GM04503 (cell line): ENCODE results near the gene PILRB.
"Not testable (repeated sequence)": the region's sequence is repeated elsewhere in the genome, so short reads cannot be mapped to it uniquely, and the experiment has no call there.

ENCODE experiments used
- DNase-seq: peaks from one replicate; pipeline ENCODE4 v3.0.0-alpha.2; 2012; ENCODE audit warnings: low read depth

The PILRB gene

GRCh38 chr7:100358027-100358856 lies at the start of gene PILRB:
Gene PILRB (plus strand): TSS chr7:100358117. CDS start chr7:100358303, 186 bp downstream.
- DNase-seq, result no peak

DNA sequence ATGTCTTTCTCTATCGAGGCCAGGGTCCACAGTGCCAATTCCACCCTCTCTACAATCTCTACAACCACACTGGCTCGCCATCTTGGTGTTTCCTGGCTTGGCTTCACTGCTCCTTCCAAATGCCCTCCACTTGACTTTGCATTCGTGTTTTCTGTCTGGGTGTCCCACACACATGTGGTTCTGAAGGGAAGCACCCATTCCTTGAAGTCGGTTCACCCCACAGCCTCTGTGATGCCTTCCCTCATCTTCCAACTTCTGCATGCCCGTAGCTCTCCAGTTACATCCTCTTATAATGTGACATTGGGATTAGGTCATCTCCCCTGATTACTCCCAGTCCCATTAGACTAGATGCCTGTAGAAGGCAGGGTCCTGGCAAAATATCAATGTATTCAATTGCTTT lies 39.6 kb upstream of the PILRB start:
- DNase-seq, result not testable (repeated sequence)

DNA sequence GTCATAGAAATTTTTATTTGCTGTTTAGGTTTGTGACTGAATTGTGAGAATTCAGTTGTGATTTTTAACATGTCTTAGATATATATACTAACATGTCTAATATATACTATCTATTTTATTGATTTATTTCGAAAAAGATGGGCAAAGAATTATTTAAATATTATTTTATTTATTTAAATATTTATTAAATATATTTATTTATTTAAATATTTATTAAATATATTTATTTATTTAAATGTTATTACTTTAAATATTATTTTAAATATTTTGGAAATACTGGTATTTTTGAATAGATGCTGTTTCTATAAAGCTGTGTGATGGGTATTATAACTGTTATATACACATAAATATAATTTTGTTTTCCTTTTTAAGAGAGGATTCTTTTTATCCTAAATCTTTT lies 36.3 kb upstream of the PILRB start:
- DNase-seq, result not testable (repeated sequence)

DNA sequence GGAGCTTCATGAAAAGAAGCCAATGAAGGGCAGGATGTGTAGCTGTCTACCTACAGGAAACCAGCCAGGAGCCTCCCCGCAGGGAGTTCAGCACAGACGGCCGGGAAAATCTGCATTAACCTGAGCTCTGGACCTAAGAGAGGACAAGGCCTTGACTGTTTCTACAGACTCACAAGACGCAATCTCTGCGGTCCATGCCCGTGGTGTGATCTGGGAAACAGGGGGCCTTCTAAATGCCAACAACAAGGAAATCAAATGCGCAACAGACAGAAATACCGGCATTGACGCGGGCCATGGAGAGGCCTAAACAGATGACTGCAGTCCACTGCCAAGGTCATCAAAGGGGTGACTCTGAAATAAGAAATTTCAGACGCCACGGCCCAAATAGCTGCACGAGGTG lies 33.7 kb upstream of the PILRB start:
- not testable (repeated sequence) for DNase-seq

DNA sequence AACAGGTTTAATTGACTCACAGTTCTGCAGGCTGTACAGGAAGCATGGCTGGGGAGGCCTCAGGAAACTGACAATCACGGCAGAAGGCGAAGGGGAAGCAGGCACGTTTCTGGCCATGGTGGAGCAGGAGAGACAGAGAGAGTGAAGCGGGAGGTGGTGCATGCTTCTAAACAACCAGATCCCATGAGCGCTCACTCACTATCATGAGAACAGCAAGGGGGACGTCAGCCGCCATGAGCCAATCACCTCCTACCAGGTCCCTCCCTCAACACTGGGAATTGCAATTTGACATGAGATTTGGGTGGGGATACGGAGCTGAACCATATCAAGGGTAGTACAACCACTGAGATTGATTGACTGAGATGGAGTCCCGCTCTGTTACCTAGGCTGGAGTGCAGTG lies 32.2 kb upstream of the PILRB start:
- not testable (repeated sequence) for DNase-seq

- DNase-seq, result not testable (repeated sequence)
These were observed 31.0 kb upstream of the PILRB start for GRCh38 chr7:100326914-100327313.

DNA sequence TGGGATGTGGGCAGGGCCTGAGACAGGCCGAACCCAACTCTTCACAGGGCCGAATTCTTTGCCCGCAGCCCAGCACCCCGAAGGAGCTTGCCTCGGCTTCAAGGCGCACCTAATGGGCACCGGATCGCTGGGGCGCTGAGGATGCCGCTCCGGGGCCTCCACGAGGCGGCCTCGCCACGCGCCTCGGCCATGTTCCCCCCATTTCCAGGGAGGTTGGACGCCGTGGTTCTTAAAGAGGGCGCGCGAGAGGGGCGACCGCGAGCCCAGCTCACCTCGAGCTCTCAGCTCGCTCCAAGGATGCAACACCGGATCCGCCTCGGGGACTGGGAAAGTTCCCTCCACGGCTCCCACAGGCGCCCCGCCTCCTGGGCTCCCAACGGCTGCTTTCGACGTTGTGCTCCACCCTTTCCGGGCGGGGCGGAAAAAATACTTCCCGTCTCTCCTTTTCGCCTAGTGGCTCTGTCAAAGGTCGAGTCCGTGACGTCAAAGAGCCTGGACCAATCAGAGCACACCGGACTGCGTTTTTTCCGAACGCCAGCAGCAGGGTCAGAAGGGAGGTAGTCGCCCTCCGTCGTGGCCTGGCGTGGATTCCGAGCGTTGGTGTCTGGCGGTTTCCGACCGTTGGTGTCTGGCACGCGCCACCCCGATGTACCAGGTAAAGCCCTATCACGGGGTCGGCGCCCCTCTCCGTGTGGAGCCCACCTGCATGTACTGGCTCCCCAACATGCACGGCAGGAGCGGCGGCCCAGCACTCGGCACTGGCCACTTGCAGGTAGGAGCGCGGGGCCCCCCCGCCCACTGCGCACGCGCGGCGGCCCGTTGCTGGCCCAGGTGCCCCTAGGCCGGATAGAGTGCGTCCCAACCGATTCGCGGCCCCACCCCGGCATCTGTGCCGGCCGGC lies 22.1 kb upstream of the PILRB start:
- peak; percentile 82 for DNase-seq

DNA sequence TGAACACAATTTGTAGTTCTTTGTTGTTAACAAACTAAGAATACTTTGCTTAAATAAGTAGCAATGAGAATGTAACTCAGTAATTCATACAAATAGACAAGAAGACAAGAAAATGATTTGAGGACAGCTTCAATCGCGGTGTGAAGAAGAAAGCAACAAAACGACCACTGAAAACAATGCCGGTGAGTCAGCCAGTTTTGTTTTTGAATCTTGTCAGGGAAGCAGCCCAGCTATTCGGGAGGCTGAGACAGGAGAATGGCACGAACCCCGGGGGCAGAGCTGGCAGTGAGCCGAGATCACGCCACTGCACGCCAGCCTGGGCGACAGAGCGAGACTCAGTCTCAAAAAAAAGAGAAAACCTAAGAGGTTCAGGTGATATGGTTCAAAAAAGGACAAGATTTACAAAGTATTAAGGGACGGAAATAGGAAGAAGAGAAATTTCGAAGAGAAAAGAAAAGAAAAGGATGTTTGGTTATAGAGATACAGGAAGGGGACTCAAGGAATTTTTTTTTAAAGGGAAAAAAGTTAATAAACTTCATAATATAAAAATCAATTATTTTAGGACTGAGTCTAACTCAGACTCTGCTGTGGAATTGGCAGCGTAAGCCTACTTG lies 19.7 kb upstream of the PILRB start:
- not testable (repeated sequence) for DNase-seq

- DNase-seq, result not testable (repeated sequence)
These were observed 16.6 kb upstream of the PILRB start for GRCh38 chr7:100341286-100341685.

DNA sequence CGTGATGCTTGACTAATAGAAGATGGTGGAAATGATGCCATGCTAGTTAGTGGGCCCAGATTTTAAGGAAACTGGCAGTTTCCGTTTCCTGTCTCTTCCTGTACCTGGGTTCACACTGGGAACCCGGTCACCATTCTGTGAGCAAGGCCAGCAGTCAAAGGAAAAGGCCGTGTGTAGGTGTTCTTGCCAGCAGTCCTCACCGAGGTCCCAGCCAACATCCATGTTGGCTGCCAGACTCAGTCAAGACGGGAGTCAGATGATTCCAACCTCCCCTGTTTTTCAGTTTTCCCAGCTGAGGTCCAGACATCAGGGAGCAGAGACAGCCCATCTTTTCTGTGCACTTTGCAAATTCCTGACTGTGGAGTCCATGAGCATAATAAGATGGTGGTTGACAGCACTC lies 15.2 kb upstream of the PILRB start:
- DNase-seq, result no peak

- not testable (repeated sequence) for DNase-seq
These were observed 13.8 kb upstream of the PILRB start for GRCh38 chr7:100344124-100344559.

DNA sequence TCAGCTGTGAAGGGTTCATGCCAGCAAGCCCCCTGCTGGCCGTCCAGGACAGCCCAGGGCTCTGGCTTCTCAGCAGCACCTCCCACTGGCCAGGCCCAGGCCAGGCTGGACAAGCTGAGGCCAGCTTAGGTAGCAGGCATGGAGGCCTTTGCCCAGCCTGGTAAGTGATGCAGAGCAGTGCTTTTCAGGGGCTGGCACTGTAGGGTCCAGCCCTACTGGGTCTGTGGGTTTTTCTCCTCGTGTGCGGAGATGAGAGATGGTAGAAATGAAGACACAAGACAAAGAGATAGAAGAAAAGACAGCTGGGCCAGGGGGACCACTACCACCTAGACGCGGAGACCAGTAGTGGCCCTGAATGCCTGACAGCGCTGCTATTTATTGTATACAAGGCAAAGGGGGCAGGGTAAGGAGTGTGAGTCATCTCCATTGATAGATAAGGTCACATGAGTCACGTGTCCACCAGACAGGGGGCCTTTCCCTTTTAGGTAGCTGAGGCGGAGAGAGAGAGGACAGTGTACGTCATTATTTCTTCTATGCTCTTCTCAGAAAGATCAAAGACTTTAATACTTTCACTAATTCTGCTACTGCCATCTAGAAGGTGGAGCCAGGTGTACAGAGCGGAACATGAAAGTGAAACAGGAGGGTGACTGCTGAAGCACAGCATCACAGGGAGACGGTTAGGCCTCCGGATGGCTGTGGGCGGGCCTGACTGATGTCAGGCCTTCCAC lies 13.2 kb upstream of the PILRB start:
- not testable (repeated sequence) for DNase-seq

DNA sequence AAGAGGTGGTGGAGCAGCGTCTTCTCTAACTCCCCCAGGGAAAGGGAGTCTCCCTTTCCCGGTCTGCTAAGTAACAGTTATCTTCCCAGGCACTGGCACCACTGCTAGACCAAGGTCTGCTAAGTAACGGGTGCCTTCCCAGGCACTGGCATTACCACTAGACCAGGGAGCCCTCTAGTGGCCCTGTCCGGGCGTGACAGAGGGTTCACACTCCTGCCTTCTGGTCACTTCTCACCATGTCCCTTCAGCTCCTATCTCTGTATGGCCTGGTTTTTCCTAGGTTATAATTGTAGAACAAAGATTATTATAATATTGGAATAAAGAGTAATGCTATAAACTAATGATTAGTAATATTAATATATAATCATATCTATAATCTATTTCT lies 12.6 kb upstream of the PILRB start:
- DNase-seq, result not testable (repeated sequence)

- DNase-seq, result no peak
These were observed 11.0 kb upstream of the PILRB start for GRCh38 chr7:100346921-100347320.

GRCh38 chr7:100348805-100349204 lies 9.1 kb upstream of the PILRB start:
- DNase-seq, result no peak

GRCh38 chr7:100349757-100350156 lies 8.2 kb upstream of the PILRB start:
- DNase-seq, result no peak

DNA sequence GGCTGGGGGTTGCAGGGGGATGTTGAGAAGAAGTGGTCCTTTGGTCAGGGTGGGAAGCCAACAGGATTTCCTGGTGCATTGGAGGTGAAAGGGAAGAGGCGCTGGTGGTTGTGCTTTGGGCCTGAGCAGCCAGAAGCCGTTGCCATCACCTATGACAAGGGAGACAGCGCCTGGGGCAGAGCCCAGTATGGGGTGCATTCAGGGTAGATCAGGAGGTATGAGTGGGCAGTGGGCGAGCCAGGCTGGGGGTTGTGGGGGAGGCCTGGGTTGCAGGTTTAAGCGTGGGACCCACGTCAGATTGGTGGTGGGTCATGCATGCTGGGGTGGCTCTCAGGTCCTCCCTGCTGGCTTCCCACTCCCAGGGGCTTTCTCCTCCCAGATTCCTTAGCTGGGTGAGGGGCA lies 6.3 kb upstream of the PILRB start:
- DNase-seq, result no peak

GRCh38 chr7:100352230-100352781 lies 5.6 kb upstream of the PILRB start:
- not testable (repeated sequence) for DNase-seq

GRCh38 chr7:100352984-100353684 lies 4.8 kb upstream of the PILRB start:
- DNase-seq, result no peak

DNA sequence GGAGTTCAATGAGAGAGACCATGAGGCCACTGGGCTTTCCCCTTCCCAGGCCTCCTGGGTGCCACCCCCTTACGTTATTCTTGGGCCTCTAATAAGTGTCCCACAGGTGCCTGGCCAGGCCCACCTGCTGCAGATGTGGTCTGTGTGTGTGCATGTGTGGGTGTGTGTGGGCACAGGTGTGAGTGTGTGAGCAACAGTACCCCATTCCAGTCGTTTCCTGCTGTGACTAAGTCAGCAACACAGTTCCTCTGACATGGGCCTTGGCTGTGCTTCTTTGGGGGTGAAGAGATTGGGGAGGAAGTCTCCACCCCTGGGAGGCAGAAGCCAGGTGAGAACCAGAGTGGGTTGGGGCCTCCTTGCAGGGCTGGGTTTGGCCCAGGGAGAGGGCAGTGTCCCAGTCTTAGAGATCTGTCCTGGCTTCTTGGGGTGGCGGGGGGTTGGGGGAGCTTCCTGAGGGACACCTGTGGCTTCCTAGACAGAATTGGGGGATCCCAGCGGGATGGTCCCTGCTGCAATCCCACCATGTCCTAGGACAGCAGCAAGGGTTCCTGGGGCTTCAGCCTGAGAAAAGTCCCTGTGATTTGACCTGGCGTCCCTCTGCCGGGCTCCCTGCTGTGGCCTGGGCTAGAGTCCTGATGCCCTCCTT lies 4.1 kb upstream of the PILRB start:
- DNase-seq, result no peak
